ENCODE data around the gene HHATL. TPM values are rescaled to one million over a fixed set of nuclear protein-coding genes. Genes with fewer than 3 reads are reported as not detected.

The HHATL gene
- polyA plus RNA-seq, 4 donors = 0.13 to 5.4 (median 1.2) TPM

- H3K4me3 ChIP-seq (ENCODE audit: low read depth in 1 of 3, low read length in 3 of 3) = no peak overlapping the region
- WGBS, 3 donors = 79 to 85% (median 80%) methylated on average over 21 to 22 of the region's 22 CpGs
- FAIRE-seq = no peak
- no peaks in the 10 kb centered on the region for H3K27me3 ChIP-seq (ENCODE audit: control insufficient read depth in 3 of 3, insufficient read depth in 3 of 3, low read length in 3 of 3)
- no peaks in the 10 kb centered on the region for H3K9me3 ChIP-seq (ENCODE audit: control insufficient read depth in 2 of 2, insufficient read depth in 1 of 2, low read depth in 1 of 2, low read length in 1 of 2)
- no peak overlapping the region for H3K27ac ChIP-seq (ENCODE audit: low read depth in 1 of 3, low read length in 2 of 3)
- H3K4me1 ChIP-seq (ENCODE audit: control insufficient read depth in 3 of 3, insufficient read depth in 2 of 3, low read depth in 1 of 3, low read length in 2 of 3) = peaks cover 0 to 9% (median 0%) of the 10 kb centered on the region in 3 donors
- DNase-seq = no peak
- peaks cover 0 to 39% (median 0%) of the 10 kb centered on the region in 3 donors for H3K36me3 ChIP-seq (ENCODE audit: control insufficient read depth in 3 of 3, insufficient read depth in 2 of 3, low read depth in 1 of 3, low read length in 3 of 3)
Measured at GRCh38 chr3:42658771-42659390, 43.7 kb downstream of the HHATL start.

GRCh38 chr3:42658091-42658770 is 44.4 kb downstream of the HHATL start:
- no peak for DNase-seq
- Histone ChIP-seq H3K36me3 (ENCODE audit: control insufficient read depth in 3 of 3, insufficient read depth in 2 of 3, low read depth in 1 of 3, low read length in 3 of 3) (peaks cover 0 to 39% (median 0%) of the 10 kb centered on the region in 3 donors), H3K4me1 (ENCODE audit: control insufficient read depth in 3 of 3, insufficient read depth in 2 of 3, low read depth in 1 of 3, low read length in 2 of 3) (peaks cover under 1 to 15% (median 2%) of the 10 kb centered on the region in 3 donors), H3K27me3 (ENCODE audit: control insufficient read depth in 3 of 3, insufficient read depth in 3 of 3, low read length in 3 of 3) (no peaks in the 10 kb centered on the region), H3K4me3 (ENCODE audit: low read depth in 1 of 3, low read length in 3 of 3) (no peak overlapping the region), H3K27ac (ENCODE audit: low read depth in 1 of 3, low read length in 2 of 3) (no peak overlapping the region), H3K9me3 (ENCODE audit: control insufficient read depth in 2 of 2, insufficient read depth in 1 of 2, low read depth in 1 of 2, low read length in 1 of 2) (no peaks in the 10 kb centered on the region)
- no peak for FAIRE-seq
- WGBS, 3 donors = 88 to 92% (median 91%) methylated on average over 34 of the region's 34 CpGs

GRCh38 chr3:42657675-42658074 is 44.9 kb downstream of the HHATL start:
- DNase-seq (no peak), FAIRE-seq (no peak)
- WGBS, 3 donors = 79 to 88% (median 81%) methylated on average over 4 of the region's 4 CpGs
- no peak overlapping the region for H3K4me3 ChIP-seq (ENCODE audit: low read depth in 1 of 3, low read length in 3 of 3)
- peaks cover 0 to 39% (median 0%) of the 10 kb centered on the region in 3 donors for H3K36me3 ChIP-seq (ENCODE audit: control insufficient read depth in 3 of 3, insufficient read depth in 2 of 3, low read depth in 1 of 3, low read length in 3 of 3)
- peaks cover 2 to 21% (median 2%) of the 10 kb centered on the region in 3 donors for H3K4me1 ChIP-seq (ENCODE audit: control insufficient read depth in 3 of 3, insufficient read depth in 2 of 3, low read depth in 1 of 3, low read length in 2 of 3)
- no peaks in the 10 kb centered on the region for H3K27me3 ChIP-seq (ENCODE audit: control insufficient read depth in 3 of 3, insufficient read depth in 3 of 3, low read length in 3 of 3)
- H3K9me3 ChIP-seq (ENCODE audit: control insufficient read depth in 2 of 2, insufficient read depth in 1 of 2, low read depth in 1 of 2, low read length in 1 of 2) = no peaks in the 10 kb centered on the region
- H3K27ac ChIP-seq (ENCODE audit: low read depth in 1 of 3, low read length in 2 of 3) = no peak overlapping the region

- H3K27me3 ChIP-seq (ENCODE audit: control insufficient read depth in 3 of 3, insufficient read depth in 3 of 3, low read length in 3 of 3) = no peaks in the 10 kb centered on the region
- peaks cover 0 to 39% (median 0%) of the 10 kb centered on the region in 3 donors for H3K36me3 ChIP-seq (ENCODE audit: control insufficient read depth in 3 of 3, insufficient read depth in 2 of 3, low read depth in 1 of 3, low read length in 3 of 3)
- H3K27ac ChIP-seq (ENCODE audit: low read depth in 1 of 3, low read length in 2 of 3) = no peak overlapping the region
- DNase-seq (no peak), FAIRE-seq (no peak)
- H3K4me3 ChIP-seq (ENCODE audit: low read depth in 1 of 3, low read length in 3 of 3) = no peak overlapping the region
- H3K9me3 ChIP-seq (ENCODE audit: control insufficient read depth in 2 of 2, insufficient read depth in 1 of 2, low read depth in 1 of 2, low read length in 1 of 2) = no peaks in the 10 kb centered on the region
- 81 to 87% (median 85%) methylated on average over 9 of the region's 9 CpGs for WGBS, 3 donors
- peaks cover 2 to 28% (median 2%) of the 10 kb centered on the region in 3 donors for H3K4me1 ChIP-seq (ENCODE audit: control insufficient read depth in 3 of 3, insufficient read depth in 2 of 3, low read depth in 1 of 3, low read length in 2 of 3)
Measured at GRCh38 chr3:42656680-42657610, 45.7 kb downstream of the HHATL start.

- peak in 1 of 2 donors; percentile 23 for DNase-seq
- peaks cover 0 to 34% (median 0%) of the 10 kb centered on the region in 3 donors for H3K36me3 ChIP-seq (ENCODE audit: control insufficient read depth in 3 of 3, insufficient read depth in 2 of 3, low read depth in 1 of 3, low read length in 3 of 3)
- peaks cover 2 to 28% (median 2%) of the 10 kb centered on the region in 3 donors for H3K4me1 ChIP-seq (ENCODE audit: control insufficient read depth in 3 of 3, insufficient read depth in 2 of 3, low read depth in 1 of 3, low read length in 2 of 3)
- WGBS, 3 donors = 78 to 80% (median 79%) methylated on average over 6 of the region's 6 CpGs
- no peak overlapping the region for H3K27ac ChIP-seq (ENCODE audit: low read depth in 1 of 3, low read length in 2 of 3)
- H3K9me3 ChIP-seq (ENCODE audit: control insufficient read depth in 2 of 2, insufficient read depth in 1 of 2, low read depth in 1 of 2, low read length in 1 of 2) = no peaks in the 10 kb centered on the region
- no peaks in the 10 kb centered on the region for H3K27me3 ChIP-seq (ENCODE audit: control insufficient read depth in 3 of 3, insufficient read depth in 3 of 3, low read length in 3 of 3)
- no peak overlapping the region for H3K4me3 ChIP-seq (ENCODE audit: low read depth in 1 of 3, low read length in 3 of 3)
- no peak for FAIRE-seq
Measured at GRCh38 chr3:42655980-42656679, 46.5 kb downstream of the HHATL start.

- FAIRE-seq = no peak
- peak overlapping the region in 1 of 3 donors; percentile 77 for H3K4me3 ChIP-seq (ENCODE audit: low read depth in 1 of 3, low read length in 3 of 3)
- H3K4me1 ChIP-seq (ENCODE audit: control insufficient read depth in 3 of 3, insufficient read depth in 2 of 3, low read depth in 1 of 3, low read length in 2 of 3) = peaks cover 2 to 28% (median 2%) of the 10 kb centered on the region in 3 donors
Measured at GRCh38 chr3:42655331-42655888, 47.2 kb downstream of the HHATL start.

GRCh38 chr3:42654331-42655201 is 48.0 kb downstream of the HHATL start:
- peaks cover 0 to 29% (median 0%) of the 10 kb centered on the region in 3 donors for H3K36me3 ChIP-seq (ENCODE audit: control insufficient read depth in 3 of 3, insufficient read depth in 2 of 3, low read depth in 1 of 3, low read length in 3 of 3)
- DNase-seq (peak in 1 of 2 donors; percentile 72), FAIRE-seq (no peak)
- no peaks in the 10 kb centered on the region for H3K27me3 ChIP-seq (ENCODE audit: control insufficient read depth in 3 of 3, insufficient read depth in 3 of 3, low read length in 3 of 3)
- peak overlapping the region in 2 of 3 donors; percentile 56 to 76 for H3K27ac ChIP-seq (ENCODE audit: low read depth in 1 of 3, low read length in 2 of 3)
- peak overlapping the region; percentile 42 to 82 (median 63) for H3K4me3 ChIP-seq (ENCODE audit: low read depth in 1 of 3, low read length in 3 of 3)
- WGBS, 3 donors = 1 to 4% (median 4%) methylated on average over 28 to 94 of the region's 94 CpGs
- peaks cover 2 to 28% (median 2%) of the 10 kb centered on the region in 3 donors for H3K4me1 ChIP-seq (ENCODE audit: control insufficient read depth in 3 of 3, insufficient read depth in 2 of 3, low read depth in 1 of 3, low read length in 2 of 3)
- H3K9me3 ChIP-seq (ENCODE audit: control insufficient read depth in 2 of 2, insufficient read depth in 1 of 2, low read depth in 1 of 2, low read length in 1 of 2) = no peaks in the 10 kb centered on the region

More at GRCh38 chr3:42655331-42655888, 47.2 kb downstream of the HHATL start:
- H3K36me3 ChIP-seq (ENCODE audit: control insufficient read depth in 3 of 3, insufficient read depth in 2 of 3, low read depth in 1 of 3, low read length in 3 of 3) = peaks cover 0 to 30% (median 0%) of the 10 kb centered on the region in 3 donors
- peak in 1 of 2 donors; percentile 36 for DNase-seq
- WGBS, 3 donors = 35 to 64% (median 53%) methylated on average over 4 of the region's 4 CpGs
- peak overlapping the region in 1 of 3 donors; percentile 76 for H3K27ac ChIP-seq (ENCODE audit: low read depth in 1 of 3, low read length in 2 of 3)
- H3K9me3 ChIP-seq (ENCODE audit: control insufficient read depth in 2 of 2, insufficient read depth in 1 of 2, low read depth in 1 of 2, low read length in 1 of 2) = no peaks in the 10 kb centered on the region
- H3K27me3 ChIP-seq (ENCODE audit: control insufficient read depth in 3 of 3, insufficient read depth in 3 of 3, low read length in 3 of 3) = no peaks in the 10 kb centered on the region

Measured in small intestine (tissue), 7 donors.